Fibroblast of skin of right biceps (primary cell): ENCODE data around the gene MVK.

Experiments
- DNase-seq: peaks from one replicate; pipeline ENCODE4 v3.0.0-alpha.2; 2013

The MVK gene

DNA sequence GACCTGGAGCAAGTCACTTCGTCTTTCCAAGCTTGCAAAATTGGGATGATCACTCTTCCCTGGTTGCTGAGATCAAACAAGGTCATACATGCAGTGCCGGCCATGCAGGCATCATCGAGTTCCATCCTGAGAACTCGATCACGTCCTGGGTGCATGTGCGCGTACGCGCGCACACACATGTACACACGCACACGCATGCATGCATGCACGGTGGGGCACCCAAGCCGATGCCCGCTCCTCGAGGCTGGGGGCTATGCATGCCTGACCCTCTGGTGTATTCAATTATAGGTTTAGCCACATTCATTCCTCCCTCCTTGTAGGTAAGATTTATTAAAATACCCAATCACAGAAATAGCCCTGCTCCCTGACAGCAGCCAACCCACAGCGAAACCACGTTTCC, 26.3 kb upstream of the MVK start:
- DNase-seq, result no peak

DNA sequence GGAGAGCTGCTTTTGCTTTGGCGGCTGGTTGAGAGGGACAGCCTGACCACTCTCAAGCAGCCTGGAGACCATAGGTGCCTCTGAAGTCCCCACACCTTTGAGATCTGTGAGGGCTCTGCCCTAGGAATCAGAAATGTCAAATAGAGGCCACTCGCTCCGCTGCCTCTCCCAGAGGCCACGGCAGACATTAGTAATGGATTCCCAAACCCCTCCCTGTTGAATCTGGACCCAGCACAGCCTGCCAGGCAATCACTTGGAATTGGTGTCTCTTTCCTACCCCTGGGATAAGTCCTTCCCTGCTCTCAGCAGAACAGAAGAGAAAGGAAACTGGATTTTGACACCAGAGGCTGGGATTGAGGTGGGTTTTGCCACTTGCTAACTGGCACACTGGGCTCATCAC, 25.3 kb upstream of the MVK start:
- no peak for DNase-seq

DNA sequence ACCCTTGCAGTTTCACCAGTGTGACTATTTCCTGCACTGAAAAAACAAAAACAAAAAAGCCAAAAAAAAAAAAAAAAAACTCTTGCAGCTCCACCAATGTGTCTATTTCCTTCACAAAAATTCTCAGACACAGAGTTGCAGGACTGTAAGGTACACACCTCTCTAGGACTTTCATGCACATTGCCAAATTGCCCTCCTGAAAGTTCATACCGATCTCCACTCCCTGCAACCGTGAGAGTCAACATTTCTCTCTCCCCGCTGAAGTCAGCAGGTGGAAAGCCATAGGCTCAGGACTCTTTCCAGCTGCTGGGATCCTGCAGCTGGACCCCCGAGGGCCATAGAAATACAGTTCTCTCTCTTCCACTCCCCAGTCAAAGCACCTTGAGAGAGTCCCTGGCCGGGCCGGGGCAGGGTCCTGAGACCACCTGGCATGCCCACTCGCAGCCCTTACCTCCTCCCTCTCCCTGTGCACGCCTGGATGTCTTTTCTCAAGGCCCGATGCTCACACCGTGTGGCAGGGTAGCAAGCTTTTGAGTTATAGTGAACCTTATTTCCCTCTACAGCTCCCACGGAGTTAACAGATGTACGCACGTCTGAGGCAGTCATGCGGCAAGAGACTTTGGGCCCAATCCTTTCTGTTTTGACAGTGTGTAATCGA, 23.9 kb upstream of the MVK start:
- no peak for DNase-seq

- DNase-seq, result no peak
Measured at GRCh38 chr12:109550281-109550680, 23.3 kb upstream of the MVK start.

- DNase-seq, result no peak
Measured at GRCh38 chr12:109551108-109551507, 22.5 kb upstream of the MVK start.

DNA sequence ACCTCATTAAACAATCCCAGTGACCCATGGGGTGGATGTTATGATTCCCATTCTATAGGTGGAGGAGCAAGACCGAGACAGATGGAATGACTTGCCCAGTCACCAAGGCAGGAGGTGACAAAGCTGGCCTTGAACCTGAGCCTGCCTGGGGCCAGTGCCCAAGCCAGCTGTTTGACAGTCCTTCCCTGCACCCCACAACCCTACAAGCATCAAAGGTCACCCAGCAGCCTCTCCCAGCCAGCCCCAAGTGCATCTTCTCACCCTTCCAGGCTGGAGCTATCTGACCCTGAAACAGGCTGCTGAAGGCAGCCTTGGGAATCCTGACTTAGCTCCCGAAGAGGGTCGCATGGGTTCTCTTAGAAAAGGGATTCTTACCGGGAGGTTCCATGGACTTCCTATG, 20.6 kb upstream of the MVK start:
- DNase-seq, result no peak

GRCh38 chr12:109553483-109553882, 20.1 kb upstream of the MVK start:
- no peak for DNase-seq

DNA sequence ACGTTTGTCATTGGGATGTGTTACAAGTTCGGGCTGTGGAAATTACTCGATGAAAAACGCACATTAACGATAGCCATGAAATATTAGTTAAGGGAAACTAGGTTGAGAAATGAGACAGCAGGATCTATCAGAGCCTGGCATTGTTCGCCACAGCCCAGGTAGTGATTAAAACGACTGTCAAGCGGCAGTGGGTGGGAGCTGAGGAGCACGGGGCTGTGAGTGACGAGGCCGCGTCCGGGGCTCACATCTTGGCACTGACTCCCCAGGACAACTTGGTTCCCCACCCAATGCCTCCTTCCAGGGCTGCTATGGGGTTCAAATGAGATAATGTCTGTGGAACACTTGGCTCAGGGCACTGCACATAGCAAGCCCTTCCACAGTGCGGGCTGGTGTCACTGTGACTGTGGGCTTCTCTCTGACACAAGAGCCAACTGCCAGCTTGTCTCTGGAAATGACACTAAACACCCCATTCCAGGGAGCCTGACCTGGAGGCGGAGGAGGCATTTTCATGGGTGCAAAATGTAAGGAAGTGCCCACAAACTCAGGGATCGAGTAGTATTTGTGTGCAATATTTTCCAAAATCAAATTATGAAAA, 19.6 kb upstream of the MVK start:
- DNase-seq, result no peak

- no peak for DNase-seq
Measured at GRCh38 chr12:109554761-109555160, 18.8 kb upstream of the MVK start.

DNA sequence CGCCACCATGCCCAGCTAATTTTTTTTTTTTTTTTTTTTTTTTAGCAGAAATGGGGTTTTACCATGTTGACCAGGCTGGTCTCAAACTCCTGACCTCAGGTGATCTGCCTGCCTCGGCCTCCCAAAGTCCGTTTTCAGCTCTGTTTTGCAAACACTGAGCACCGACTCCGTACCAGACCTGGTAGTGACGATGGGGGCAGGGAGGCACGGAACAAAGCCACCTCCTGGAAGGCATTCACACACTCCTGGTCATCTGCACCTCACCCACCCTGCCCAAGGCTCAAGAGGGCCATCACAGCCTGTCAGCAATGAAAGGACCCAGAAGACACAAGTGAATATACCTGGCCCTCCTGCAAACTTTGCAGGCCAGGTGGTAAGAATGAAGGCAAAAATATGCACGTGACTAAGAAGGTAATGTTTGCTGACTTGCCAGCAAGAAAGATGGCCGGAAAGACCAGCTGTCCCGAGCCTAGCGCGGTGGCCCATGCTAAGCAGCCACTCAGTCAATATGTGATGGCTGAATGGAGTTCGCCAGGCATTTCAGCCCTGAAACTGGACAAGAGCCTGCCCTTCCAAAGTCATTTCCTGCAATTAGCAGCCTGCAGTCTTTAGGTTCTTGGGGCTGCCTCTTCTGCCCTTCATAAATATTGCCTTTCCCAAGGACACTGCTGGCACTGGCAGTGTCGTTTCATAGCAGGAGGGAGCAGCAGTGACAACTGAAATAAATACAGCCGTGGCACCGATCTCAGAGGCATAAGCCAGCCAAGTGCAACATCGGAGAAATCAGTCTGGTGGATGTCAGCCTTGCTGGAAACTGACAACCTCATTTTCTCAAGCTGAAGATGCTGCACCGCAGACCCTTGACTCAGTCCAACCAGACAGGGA, 17.9 kb upstream of the MVK start:
- no peak for DNase-seq

DNA sequence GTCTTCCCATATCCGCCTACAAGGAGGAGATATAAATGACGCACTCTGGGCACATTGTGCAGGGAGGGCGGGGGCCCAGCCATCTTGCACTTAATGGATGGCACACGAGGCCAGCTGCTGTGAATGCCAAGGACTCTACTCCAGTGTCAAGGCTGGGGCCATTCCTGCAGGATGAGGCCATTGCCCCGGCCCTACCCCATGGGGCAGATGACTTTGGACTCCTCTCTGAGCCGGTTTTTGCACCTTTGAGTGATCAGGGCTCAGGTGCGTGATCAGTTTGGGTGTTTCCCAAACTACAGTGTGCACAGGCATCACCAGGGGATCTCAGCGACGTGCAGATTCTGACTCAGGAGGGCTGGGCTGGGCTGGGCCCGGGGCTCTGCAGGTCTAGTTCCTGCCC, 16.4 kb upstream of the MVK start:
- no peak for DNase-seq

- DNase-seq, result no peak
Measured at GRCh38 chr12:109557805-109558204, 15.8 kb upstream of the MVK start.

GRCh38 chr12:109558374-109559199, 15.0 kb upstream of the MVK start:
- DNase-seq, result no peak

DNA sequence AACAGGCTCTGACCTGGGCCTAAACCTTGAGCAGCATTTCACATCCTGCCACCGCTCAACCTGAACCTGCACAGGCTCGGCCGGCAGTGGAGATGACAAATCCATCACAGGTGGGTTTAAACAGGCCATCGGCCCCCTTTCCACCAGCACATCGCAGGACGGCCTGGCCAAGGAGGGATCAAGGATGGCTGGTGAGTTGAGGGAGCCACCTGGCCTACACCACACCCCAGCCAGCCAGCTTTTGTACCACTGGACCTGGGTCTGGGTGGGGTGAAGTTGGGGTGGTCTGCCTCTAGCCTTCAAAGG, 14.4 kb upstream of the MVK start:
- no peak for DNase-seq

DNA sequence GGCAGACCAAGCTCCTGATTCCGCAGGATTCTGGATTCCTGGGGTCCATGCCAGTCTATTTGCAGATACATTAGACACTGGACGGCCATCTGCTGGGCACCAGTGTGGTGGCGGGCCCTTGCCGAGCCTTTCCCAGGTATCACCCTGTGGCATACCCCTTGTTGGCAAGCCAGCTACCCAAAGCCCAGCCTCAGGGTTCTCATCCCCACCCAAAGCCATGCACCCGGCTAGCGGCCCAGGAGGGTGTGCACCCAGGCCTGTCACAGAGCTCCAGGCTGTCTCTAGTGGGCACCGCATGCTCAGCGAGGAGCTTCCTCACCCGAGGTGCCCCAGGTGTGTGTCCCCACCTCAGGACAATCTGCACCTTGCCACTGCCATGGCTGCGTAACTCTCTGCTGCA, 14.0 kb upstream of the MVK start:
- DNase-seq, result no peak

DNA sequence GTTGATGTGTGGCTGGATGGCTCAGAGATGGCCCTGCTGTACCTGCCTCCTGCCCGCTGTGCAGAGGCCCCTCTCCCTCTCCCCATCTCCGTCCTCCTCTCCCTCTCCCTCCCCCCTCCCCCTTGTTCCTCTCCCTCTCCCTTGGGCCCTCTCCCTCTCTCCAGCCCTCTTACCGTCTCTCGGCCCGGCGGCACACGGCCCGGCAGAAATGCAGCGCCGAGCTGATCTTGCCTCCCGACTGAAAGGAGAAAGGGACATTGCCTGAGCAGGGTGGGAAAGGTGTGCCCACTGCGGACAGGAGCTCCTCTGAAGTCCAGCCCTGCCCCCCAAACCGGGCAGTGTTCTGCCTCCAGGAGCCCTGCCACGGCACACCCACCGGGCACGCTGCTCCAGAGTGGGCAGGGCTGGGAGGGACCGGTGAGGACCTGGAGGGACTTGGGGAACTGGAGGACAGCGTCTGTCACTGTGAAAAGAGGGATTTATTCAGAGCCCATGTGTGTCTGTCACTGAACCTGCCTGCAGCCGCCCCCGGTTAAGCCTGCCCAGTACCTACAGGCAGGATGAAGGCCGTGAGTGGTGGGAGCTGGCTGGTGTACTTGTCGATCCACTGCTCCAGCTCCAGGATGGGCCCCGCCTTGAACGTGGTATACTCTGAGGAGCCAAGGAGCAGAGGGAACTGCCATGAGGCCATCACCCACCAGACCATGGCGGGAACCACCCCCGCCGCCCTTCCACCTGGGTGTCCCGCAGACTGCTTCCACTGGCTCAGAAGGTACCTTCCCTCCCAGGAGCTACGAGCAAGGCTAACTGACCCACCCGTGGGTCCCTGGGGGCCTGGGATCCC, 12.5 kb upstream of the MVK start:
- no peak for DNase-seq

GRCh38 chr12:109561711-109562030, 11.9 kb upstream of the MVK start:
- no peak for DNase-seq

DNA sequence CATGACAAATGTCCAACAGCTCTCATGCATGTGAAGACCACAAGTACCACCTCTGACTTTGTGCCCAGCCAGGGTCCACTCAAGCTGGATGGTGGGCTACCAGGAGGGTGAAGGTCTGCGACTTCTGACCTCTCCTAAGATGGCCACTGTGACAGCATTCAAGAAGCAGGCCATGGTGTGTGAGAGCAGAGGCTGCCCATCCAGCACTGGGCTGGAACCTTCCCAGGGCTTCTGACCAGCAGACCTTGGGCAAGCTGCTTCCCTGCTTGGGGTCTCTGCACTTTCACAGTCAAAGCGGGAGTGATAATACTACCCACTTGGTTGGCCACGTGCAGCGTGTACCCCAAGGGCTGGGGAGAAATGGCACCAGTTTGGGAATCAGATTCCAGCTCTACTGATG, 10.7 kb upstream of the MVK start:
- no peak for DNase-seq

GRCh38 chr12:109563291-109564284, 10.0 kb upstream of the MVK start:
- DNase-seq, result no peak

DNA sequence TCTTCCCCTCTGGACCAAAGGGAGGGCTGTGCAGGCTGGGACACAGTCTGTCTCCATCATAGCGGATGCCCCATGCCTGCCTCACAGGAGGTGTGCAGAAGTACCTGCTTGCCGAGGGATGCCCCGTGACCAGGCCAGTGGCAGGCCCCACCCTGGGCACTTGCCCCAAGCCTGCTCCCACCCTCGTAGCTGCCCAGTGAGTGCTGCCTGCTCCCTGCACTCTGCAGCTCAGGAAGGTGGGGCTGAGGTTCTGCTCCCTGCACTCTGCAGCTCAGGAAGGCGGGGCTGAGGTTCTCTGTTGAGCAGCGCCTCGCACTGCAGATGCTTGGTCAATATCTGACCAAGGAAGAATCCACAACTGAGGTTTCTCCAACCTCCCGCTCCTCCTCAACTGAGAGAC, 7.2 kb upstream of the MVK start:
- DNase-seq, result no peak

GRCh38 chr12:109567296-109567695, 6.3 kb upstream of the MVK start:
- DNase-seq, result no peak
